HCT116 (cell line): Measurements from ENCODE around the gene RNF208. TPM values are rescaled to one million over a fixed set of nuclear protein-coding genes. Genes with fewer than 3 reads are reported as not detected.

ENCODE experiments used
- ATAC-seq: fragments of 200-7000 bp; cut with Tn5 transposase; 2 replicates; pipeline ENCODE4 v1.9.1; 2020; ENCODE audit warnings: mild to moderate bottlenecking, moderate library complexity
- BruUV-seq: library from RNA; stranded (reverse); fragments of 400-500 nt; replicated peaks from 2 replicates; lab custom pipeline; 2021; lab: Mats Ljungman, UMichigan
- CTCF ChIA-PET: fragments of 300-600 bp; sonication (Branson Sonifier 250); formaldehyde crosslinking; loops from one replicate; lab custom pipeline; 2021; ENCODE audit warnings: antibody characterized with exemption; lab: Charles Lee
- POLR2A ChIA-PET: fragments of 300-600, 350-600 bp; sonication (Branson Sonifier 250); formaldehyde crosslinking; loops from one replicate; lab custom pipeline; 2021; ENCODE audit warnings: antibody characterized with exemption; lab: Charles Lee
- RAD21 ChIA-PET, 2 experiments: fragments of 300-600 bp; sonication (Branson Sonifier 250); formaldehyde crosslinking; loops; one replicate each; lab custom pipeline; 2023; ENCODE audit warnings: low total read pairs in 2 of 2; ENCODE audit not compliant: uncharacterized antibody in 2 of 2, unreplicated experiment in 2 of 2, low non-redundant PET in 1 of 2; lab: Charles Lee
- DNase-seq: peaks from one replicate; pipeline ENCODE4 v3.0.0-alpha.2; 2010; ENCODE audit warnings: low read depth, low spot score
- H2AFZ ChIP-seq: fragments of 200-600 bp; shearing (Covaris generic), sonication (generic); 2 replicates; pipeline ENCODE4 v1.6.1; 2017; ENCODE audit warnings: low read depth, mixed run types, mixed read lengths, antibody characterized with exemption, low read length; ENCODE audit not compliant: poor library complexity, severe bottlenecking
- H3K27ac ChIP-seq: 2 replicates; pipeline ENCODE4 v1.5.1; 2012; ENCODE audit warnings: low read depth, low read length
- H3K27me3 ChIP-seq: fragments of 200-600 bp; sonication (generic); 2 replicates; pipeline ENCODE4 v1.6.1; 2016; ENCODE audit warnings: mixed run types, low read length, mixed read lengths; ENCODE audit not compliant: insufficient read depth
- H3K36me3 ChIP-seq, 2 experiments: fragments of 200-500 bp in 1 of 2; fragments of 200-600 bp in 1 of 2; sonication (Bioruptor generic) in 1 of 2; sonication (generic) in 1 of 2; 2 replicates each; pipeline versions ENCODE4 v1.5.1 to v1.6.1; 2014 to 2016; ENCODE audit warnings: low read length in 2 of 2, inconsistent platforms in 1 of 2, mixed read lengths in 1 of 2, mixed run types in 1 of 2; ENCODE audit not compliant: insufficient read depth in 2 of 2, control insufficient read depth in 1 of 2
- H3K4me1 ChIP-seq, 2 experiments: fragments of 200-600 bp in 1 of 2; sonication (generic) in 1 of 2; 2 replicates each; pipeline versions ENCODE4 v1.5.1 to v1.6.1; 2012 to 2017; ENCODE audit warnings: low read length in 2 of 2, inconsistent platforms in 1 of 2, mild to moderate bottlenecking in 1 of 2, mixed read lengths in 1 of 2, mixed run types in 1 of 2, moderate library complexity in 1 of 2; ENCODE audit not compliant: insufficient read depth in 2 of 2, control insufficient read depth in 1 of 2
- H3K4me2 ChIP-seq: fragments of 200-600 bp; sonication (generic); 2 replicates; pipeline ENCODE4 v1.6.1; 2017; ENCODE audit warnings: mixed run types, low read length, mixed read lengths
- H3K4me3 ChIP-seq, 2 experiments: fragments of 200-600 bp in 1 of 2; sonication (generic) in 1 of 2; replicated peaks in 1 of 2; 2 replicates each; pipeline ENCODE4 v1.5.1; 2011 to 2016; ENCODE audit warnings: low read length in 2 of 2, control low read depth in 1 of 2, low read depth in 1 of 2, mild to moderate bottlenecking in 1 of 2, mixed read lengths in 1 of 2, mixed run types in 1 of 2
- H3K79me2 ChIP-seq: fragments of 200-600 bp; sonication (generic); 2 replicates; pipeline ENCODE4 v1.6.1; 2017; ENCODE audit warnings: mild to moderate bottlenecking, mixed run types, low read length, moderate library complexity, mixed read lengths; ENCODE audit not compliant: insufficient read depth
- H3K9ac ChIP-seq: fragments of 200-600 bp; sonication (generic); 2 replicates; pipeline ENCODE4 v1.6.1; 2016; ENCODE audit warnings: low read length, mixed read lengths
- H3K9me2 ChIP-seq: fragments of 200-600 bp; sonication (generic), shearing (Covaris generic); 2 replicates; pipeline ENCODE4 v1.6.1; 2017; ENCODE audit warnings: mixed run types, mild to moderate bottlenecking, moderate library complexity; ENCODE audit not compliant: insufficient read depth
- H3K9me3 ChIP-seq, 2 experiments: fragments of 200-500 bp in 1 of 2; fragments of 200-600 bp in 1 of 2; sonication (Bioruptor generic) in 1 of 2; sonication (generic) in 1 of 2; 2 replicates each; pipeline ENCODE4 v1.6.1; 2014 to 2017; ENCODE audit warnings: low read length in 2 of 2, mixed read lengths in 2 of 2, inconsistent platforms in 1 of 2, low read depth in 1 of 2, mild to moderate bottlenecking in 1 of 2, mixed run types in 1 of 2, moderate library complexity in 1 of 2; ENCODE audit not compliant: control insufficient read depth in 1 of 2, insufficient read depth in 1 of 2
- H4K20me1 ChIP-seq: fragments of 200-600 bp; sonication (generic), shearing (Covaris generic); 2 replicates; pipeline ENCODE4 v1.6.1; 2017; ENCODE audit warnings: mixed run types, mild to moderate bottlenecking, moderate library complexity; ENCODE audit not compliant: insufficient read depth
- ATF3 ChIP-seq: IDR thresholded peaks from 2 replicates; pipeline ENCODE4 v1.6.1; 2012
- CEBPB ChIP-seq: IDR thresholded peaks from 2 replicates; pipeline ENCODE4 v1.6.1; 2012; ENCODE audit warnings: low read depth
- ELF1 ChIP-seq: IDR thresholded peaks from 2 replicates; pipeline ENCODE4 v1.6.1; 2012; ENCODE audit warnings: low read depth, borderline replicate concordance
- EZH2 ChIP-seq: fragments of 200-600 bp; sonication (generic); IDR thresholded peaks from 2 replicates; pipeline ENCODE4 v1.6.1; 2017; ENCODE audit warnings: antibody characterized with exemption, mixed run types
- FOSL1 ChIP-seq: IDR thresholded peaks from 2 replicates; pipeline ENCODE4 v1.6.1; 2012; ENCODE audit warnings: low read depth
- POLR2AphosphoS5 ChIP-seq: IDR thresholded peaks from 2 replicates; pipeline ENCODE4 v1.6.1; 2011; ENCODE audit warnings: mild to moderate bottlenecking, low read depth, low read length, moderate library complexity
- RAD21 ChIP-seq: IDR thresholded peaks from 2 replicates; pipeline ENCODE4 v1.6.1; 2012; ENCODE audit warnings: low read depth, mild to moderate bottlenecking
- SIN3A ChIP-seq: IDR thresholded peaks from 2 replicates; pipeline ENCODE4 v1.6.1; 2012; ENCODE audit warnings: low read depth
- TCF7L2 ChIP-seq: IDR thresholded peaks from 2 replicates; pipeline ENCODE4 v1.7.0; 2011; ENCODE audit warnings: borderline replicate concordance, inconsistent platforms; ENCODE audit not compliant: insufficient read depth, insufficient read length; ENCODE audit errors: extremely low read depth
- ZFX ChIP-seq: fragments of 450-650 bp; IDR thresholded peaks from 2 replicates; pipeline ENCODE4 v1.6.1; 2017
- ZNF274 ChIP-seq: fragments of 200-500 bp; sonication (Bioruptor generic); IDR thresholded peaks from 2 replicates; pipeline ENCODE4 v1.6.1; 2014; ENCODE audit warnings: mild to moderate bottlenecking, low read depth, low read length, inconsistent platforms
- intact Hi-C: fragments of 100-400 bp; cut with micrococcal nuclease; formaldehyde crosslinking; loops from 2 replicates; pipeline ENCODE4 v1.10.0; 2022
- total RNA-seq: library from RNA; stranded (reverse); gene quantifications from one replicate; pipeline ENCODE4 v1.2.1, GENCODE V29; 2021; ENCODE audit not compliant: unreplicated experiment

Gene RNF208
- total RNA-seq, 1 experiment from 2014 or later: 26.1 TPM

GRCh38 chr9:137216188-137216965 lies 5.7 kb downstream of the RNF208 start:
- ChIA-PET POLR2A (interaction anchor here (0.7 to 1.8 kb wide), 2 partner anchors 10 to 53 kb away, joined by 5 to 6 read pairs; no protein-coding TSS in a partner anchor), RAD21 (no interaction called here), CTCF (interaction anchor here (0.7 to 1.7 kb wide), 3 partner anchors 11 to 20 kb away, joined by 3 to 8 read pairs (median 3); partner anchors contain the start of gene RNF224)
- no peaks in the 10 kb centered on the region for H3K36me3 ChIP-seq
- H2AFZ ChIP-seq: no peak overlapping the region
- no peak for ATAC-seq
- H3K9me3 ChIP-seq: no peaks in the 10 kb centered on the region
- peaks cover 28 to 53% of the 10 kb centered on the region in 2 experiments for H3K4me1 ChIP-seq
- no peaks in the 10 kb centered on the region for H3K79me2 ChIP-seq
- intact Hi-C loops: no loop called here
- no peak for TF ChIP-seq RAD21
- no peak for TF ChIP-seq ZFX
- no peak for TF ChIP-seq FOSL1
- TF ChIP-seq ZNF274: no peak
- TF ChIP-seq POLR2AphosphoS5: no peak
- no peak for TF ChIP-seq ELF1
- TF ChIP-seq SIN3A: no peak
- no peak for TF ChIP-seq EZH2
- no peak for TF ChIP-seq TCF7L2
- TF ChIP-seq ATF3: no peak
- no peak for TF ChIP-seq CEBPB
- no peaks in the 10 kb centered on the region for H4K20me1 ChIP-seq
- H3K27me3 ChIP-seq: no peaks in the 10 kb centered on the region
- peak overlapping the region; percentile 52; the same call in 1 of the 2 replicates for H3K9ac ChIP-seq
- H3K4me2 ChIP-seq: peak overlapping the region; percentile 77
- no peak for DNase-seq
- H3K4me3 ChIP-seq: peak overlapping the region in 1 of 2 experiments; percentile 45; a peak in 2 of 4 replicates
- no TSS peak for BruUV-seq
- no peaks in the 10 kb centered on the region for H3K9me2 ChIP-seq
- peak overlapping the region; percentile 94 for H3K27ac ChIP-seq
